ENCODE data around the gene DCAF6. TPM values are rescaled to one million over a fixed set of nuclear protein-coding genes. Genes with fewer than 3 reads are reported as not detected.

DCAF6 gene
- total RNA-seq, 4 donors from 2014 or later = 31.9 to 57.7 (median 50.4) TPM

GRCh38 chr1:168121401-168122011, 185.0 kb downstream of the DCAF6 start:
- H3K4me3 ChIP-seq (ENCODE audit: low read depth, poor library complexity, severe bottlenecking) = no peak overlapping the region
- DNase-seq (ENCODE audit: low spot score in 2 of 2) = peak; percentile 33 to 90
- intact Hi-C loops (cut with DNase I; ENCODE audit: low total_unique reads) = no loop called here
- TF ChIP-seq CTCF (IDR thresholded peaks at IDR 0.05) = no peak
- TF ChIP-seq POLR2A (IDR thresholded peaks at IDR 0.05) = no peak
- 17% methylated on average over 6 to 7 of the region's 7 CpGs for WGBS, 2 donors

GRCh38 chr1:168125051-168125450, 188.6 kb downstream of the DCAF6 start:
- intact Hi-C loops (cut with DNase I; ENCODE audit: low total_unique reads) = no loop called here
- no peak for DNase-seq (ENCODE audit: low spot score in 2 of 2)
- TF ChIP-seq CTCF (IDR thresholded peaks at IDR 0.05) (no peak), POLR2A (IDR thresholded peaks at IDR 0.05) (no peak)
- 85 to 88% methylated on average over 1 of the region's 1 CpG for WGBS, 2 donors
- no peak overlapping the region for H3K4me3 ChIP-seq (ENCODE audit: low read depth, poor library complexity, severe bottlenecking)

MicroRNAs within 50 kb of the gene (microRNA counts, 767-probe panel; counts per million panel counts)
- 0 to 358 counts per million in 2 donors for microRNA hsa-miR-1255b-5p

Small RNA genes lying within 50 kb of the gene (microRNA-seq; reads per million reads assigned to microRNA genes)
- gene MIR1255B2 (ENCODE audit: borderline number of aligned reads in 1 of 2, borderline replicate concordance in 2 of 2) = 0 reads per million in 2 donors

Other genes with a start within 250 kb of the DCAF6 start
- gene MPZL1, start 214.7 kb upstream of the DCAF6 start, total RNA-seq = 10 to 100 TPM; 24.9 to 54.6 (median 30.9) TPM
- under 1 TPM in 2 of 4 donors, not detected in 2; 0.07 to 0.10 TPM for gene ADCY10, start 22.5 kb upstream of the DCAF6 start, total RNA-seq
- gene MPC2, start 389 bp downstream of the DCAF6 start, total RNA-seq = 10 to 100 TPM; 12.1 to 33.7 (median 26.0) TPM
- 1 to 10 TPM in 3 of 4 donors, under 1 TPM in 1; 0.97 to 5.9 (median 1.6) TPM for gene GPR161, start 200.2 kb downstream of the DCAF6 start, total RNA-seq
- gene TIPRL, start 242.3 kb downstream of the DCAF6 start, total RNA-seq = 10 to 100 TPM; 13.2 to 21.8 (median 18.6) TPM

All from lower leg skin (tissue), 4 donors.